HEK293 (cell line): Measurements from ENCODE around the gene UGGT1.
A peak's percentile ranks its signal among the peaks of the same experiment; 100 is the strongest.

Experiments
- CTCF ChIA-PET: fragments of 350-600 bp; formaldehyde crosslinking; extraction: SDS; loops from one replicate; lab custom pipeline; 2021; ENCODE audit warnings: antibody characterized with exemption; lab: Yijun Ruan, JAX
- POLR2A ChIA-PET: fragments of 300-600 bp; formaldehyde crosslinking; extraction: SDS; loops from one replicate; lab custom pipeline; 2020; ENCODE audit warnings: antibody characterized with exemption, inconsistent platforms; lab: Yijun Ruan, JAX
- H3K27ac ChIP-seq: fragments of 200-500 bp; sonication (Bioruptor generic); 2 replicates; pipeline ENCODE4 v1.5.1; 2014; ENCODE audit warnings: low read depth, low read length, control low read depth, inconsistent platforms; ENCODE audit errors: extremely low read depth
- H3K36me3 ChIP-seq, 2 experiments: fragments of 200-500 bp in 1 of 2; sonication (Bioruptor generic) in 1 of 2; 1 replicate in 1 of 2; 2 replicates in 1 of 2; pipeline ENCODE4 v1.5.1; 2014 to 2017; ENCODE audit warnings: inconsistent platforms in 2 of 2, low read length in 2 of 2; ENCODE audit not compliant: control insufficient read depth in 2 of 2, insufficient read depth in 1 of 2
- H3K4me1 ChIP-seq: fragments of 200-500 bp; sonication (Bioruptor generic); 2 replicates; pipeline ENCODE4 v1.5.1; 2014; ENCODE audit warnings: mild to moderate bottlenecking, low read length, inconsistent platforms; ENCODE audit not compliant: control insufficient read depth, insufficient read depth
- H3K4me3 ChIP-seq: 2 replicates; pipeline ENCODE4 v1.5.1; 2011; ENCODE audit warnings: low read depth, mild to moderate bottlenecking, control low read depth, low read length, moderate library complexity
- H3K9me3 ChIP-seq: fragments of 200-500 bp; sonication (Bioruptor generic); 2 replicates; pipeline ENCODE4 v1.5.1; 2014; ENCODE audit warnings: low read depth, low read length, inconsistent platforms; ENCODE audit not compliant: control insufficient read depth, insufficient read depth
- GLIS1 ChIP-seq: fragments of 450-650 bp; formaldehyde crosslinking; IDR thresholded peaks from 2 replicates; pipeline ENCODE4 v1.5.1; 2016; ENCODE audit warnings: missing biosample characterization, missing genetic modification characterization
- GLIS2 ChIP-seq: fragments of 450-650 bp; formaldehyde crosslinking; IDR thresholded peaks from 2 replicates; pipeline ENCODE4 v1.5.1; 2016; ENCODE audit warnings: missing biosample characterization, missing genetic modification characterization
- HOXA7 ChIP-seq: sonication (generic); formaldehyde crosslinking; IDR thresholded peaks from 2 replicates; pipeline ENCODE4 v1.8.1; 2022; ENCODE audit warnings: missing genetic modification reagents, borderline replicate concordance
- KLF8 ChIP-seq: fragments of 450-650 bp; formaldehyde crosslinking; IDR thresholded peaks from 2 replicates; pipeline ENCODE4 v1.5.1; 2016; ENCODE audit warnings: missing biosample characterization, missing genetic modification characterization
- SCRT1 ChIP-seq: fragments of 450-650 bp; formaldehyde crosslinking; IDR thresholded peaks from 2 replicates; pipeline ENCODE4 v1.5.1; 2016; ENCODE audit warnings: missing biosample characterization, missing genetic modification characterization, borderline replicate concordance
- YY2 ChIP-seq: fragments of 450-650 bp; formaldehyde crosslinking; IDR thresholded peaks from 2 replicates; pipeline ENCODE4 v1.5.1; 2016; ENCODE audit warnings: missing biosample characterization, missing genetic modification characterization
- ZBTB48 ChIP-seq: fragments of 450-650 bp; formaldehyde crosslinking; IDR thresholded peaks from 2 replicates; pipeline ENCODE4 v1.5.1; 2016; ENCODE audit warnings: missing biosample characterization, missing genetic modification characterization
- ZBTB8A ChIP-seq: fragments of 450-650 bp; formaldehyde crosslinking; IDR thresholded peaks from 2 replicates; pipeline ENCODE4 v1.5.1; 2016; ENCODE audit warnings: missing biosample characterization, missing genetic modification characterization
- ZNF214 ChIP-seq: fragments of 450-650 bp; formaldehyde crosslinking; IDR thresholded peaks from 2 replicates; pipeline ENCODE4 v1.5.1; 2017; ENCODE audit warnings: missing biosample characterization, mild to moderate bottlenecking, missing genetic modification characterization, borderline replicate concordance
- ZNF335 ChIP-seq: fragments of 450-650 bp; formaldehyde crosslinking; conservative IDR thresholded peaks from 2 replicates; pipeline ENCODE4 v1.5.1; 2016; ENCODE audit warnings: missing biosample characterization, missing genetic modification characterization
- ZNF341 ChIP-seq: fragments of 450-650 bp; formaldehyde crosslinking; IDR thresholded peaks from 2 replicates; pipeline ENCODE4; 2016; ENCODE audit warnings: low read depth, missing biosample characterization, missing genetic modification characterization
- ZNF391 ChIP-seq: fragments of 450-650 bp; formaldehyde crosslinking; IDR thresholded peaks from 2 replicates; pipeline ENCODE4 v1.5.1; 2016; ENCODE audit warnings: low read depth, missing biosample characterization, missing genetic modification characterization, borderline replicate concordance
- ZNF433 ChIP-seq: fragments of 450-650 bp; formaldehyde crosslinking; IDR thresholded peaks from 2 replicates; pipeline ENCODE4 v1.5.1; 2016; ENCODE audit warnings: missing biosample characterization, missing genetic modification characterization, low read depth
- ZNF600 ChIP-seq: fragments of 450-650 bp; formaldehyde crosslinking; IDR thresholded peaks from 2 replicates; pipeline ENCODE4 v1.5.1; 2016; ENCODE audit warnings: missing biosample characterization, missing genetic modification characterization
- ZNF654 ChIP-seq: fragments of 450-650 bp; formaldehyde crosslinking; IDR thresholded peaks from 2 replicates; pipeline ENCODE4 v1.5.1; 2016; ENCODE audit warnings: low read depth, missing biosample characterization, missing genetic modification characterization
- ZNF660 ChIP-seq: fragments of 450-650 bp; IDR thresholded peaks from 2 replicates; pipeline ENCODE4 v1.5.1; 2018; ENCODE audit warnings: missing biosample characterization, mild to moderate bottlenecking, missing genetic modification characterization
- ZNF785 ChIP-seq: fragments of 450-650 bp; formaldehyde crosslinking; IDR thresholded peaks from 2 replicates; pipeline ENCODE4 v1.5.1; 2016; ENCODE audit warnings: missing biosample characterization, missing genetic modification characterization
- ZXDB ChIP-seq: fragments of 450-650 bp; formaldehyde crosslinking; IDR thresholded peaks from 2 replicates; pipeline ENCODE4 v1.5.1; 2016; ENCODE audit warnings: missing biosample characterization, missing genetic modification characterization
- TF ChIP-seq, protein P1 (sequence below): fragments of 450-650 bp; formaldehyde crosslinking; IDR thresholded peaks from 2 replicates; pipeline ENCODE4 v1.5.1; 2016; ENCODE audit warnings: missing biosample characterization, missing genetic modification characterization
- TF ChIP-seq, protein P2 (sequence below): fragments of 450-650 bp; formaldehyde crosslinking; IDR thresholded peaks from 2 replicates; pipeline ENCODE4 v1.5.1; 2016; ENCODE audit warnings: missing biosample characterization, missing genetic modification characterization, borderline replicate concordance
- TF ChIP-seq, protein P3 (sequence below): fragments of 450-650 bp; IDR thresholded peaks from 2 replicates; pipeline ENCODE4 v1.5.1; 2018; ENCODE audit warnings: missing biosample characterization, missing genetic modification characterization
- TF ChIP-seq, protein P4 (sequence below): fragments of 450-650 bp; formaldehyde crosslinking; optimal IDR thresholded peaks from 2 replicates; pipeline ENCODE3; 2016; ENCODE audit warnings: missing biosample characterization, mild to moderate bottlenecking, missing genetic modification characterization

UGGT1 gene

DNA sequence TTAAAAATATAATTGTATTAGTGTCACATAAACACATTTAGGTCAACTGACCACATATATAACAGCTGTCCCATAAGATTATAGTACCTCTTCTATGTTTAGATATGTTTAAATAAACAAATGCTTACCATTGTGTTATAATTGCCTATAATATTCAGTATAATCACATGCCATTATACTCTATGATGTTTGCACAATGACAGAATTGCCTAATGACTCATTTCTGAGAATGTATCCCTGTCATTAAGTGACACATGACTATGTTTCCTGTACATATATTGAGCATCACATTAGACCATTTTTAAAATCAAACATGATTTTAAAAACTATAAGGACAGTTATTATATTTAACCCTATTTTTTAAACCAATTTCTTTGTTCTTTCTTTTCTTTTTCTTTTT lies 137.9 kb downstream of the UGGT1 start (continued):
- TF ChIP-seq, protein P1, sequence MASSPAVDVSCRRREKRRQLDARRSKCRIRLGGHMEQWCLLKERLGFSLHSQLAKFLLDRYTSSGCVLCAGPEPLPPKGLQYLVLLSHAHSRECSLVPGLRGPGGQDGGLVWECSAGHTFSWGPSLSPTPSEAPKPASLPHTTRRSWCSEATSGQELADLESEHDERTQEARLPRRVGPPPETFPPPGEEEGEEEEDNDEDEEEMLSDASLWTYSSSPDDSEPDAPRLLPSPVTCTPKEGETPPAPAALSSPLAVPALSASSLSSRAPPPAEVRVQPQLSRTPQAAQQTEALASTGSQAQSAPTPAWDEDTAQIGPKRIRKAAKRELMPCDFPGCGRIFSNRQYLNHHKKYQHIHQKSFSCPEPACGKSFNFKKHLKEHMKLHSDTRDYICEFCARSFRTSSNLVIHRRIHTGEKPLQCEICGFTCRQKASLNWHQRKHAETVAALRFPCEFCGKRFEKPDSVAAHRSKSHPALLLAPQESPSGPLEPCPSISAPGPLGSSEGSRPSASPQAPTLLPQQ, result no peak
- peak; percentile 55; the same call in 1 of the 2 replicates for TF ChIP-seq ZNF335 (tag by site-specific recombination)

DNA sequence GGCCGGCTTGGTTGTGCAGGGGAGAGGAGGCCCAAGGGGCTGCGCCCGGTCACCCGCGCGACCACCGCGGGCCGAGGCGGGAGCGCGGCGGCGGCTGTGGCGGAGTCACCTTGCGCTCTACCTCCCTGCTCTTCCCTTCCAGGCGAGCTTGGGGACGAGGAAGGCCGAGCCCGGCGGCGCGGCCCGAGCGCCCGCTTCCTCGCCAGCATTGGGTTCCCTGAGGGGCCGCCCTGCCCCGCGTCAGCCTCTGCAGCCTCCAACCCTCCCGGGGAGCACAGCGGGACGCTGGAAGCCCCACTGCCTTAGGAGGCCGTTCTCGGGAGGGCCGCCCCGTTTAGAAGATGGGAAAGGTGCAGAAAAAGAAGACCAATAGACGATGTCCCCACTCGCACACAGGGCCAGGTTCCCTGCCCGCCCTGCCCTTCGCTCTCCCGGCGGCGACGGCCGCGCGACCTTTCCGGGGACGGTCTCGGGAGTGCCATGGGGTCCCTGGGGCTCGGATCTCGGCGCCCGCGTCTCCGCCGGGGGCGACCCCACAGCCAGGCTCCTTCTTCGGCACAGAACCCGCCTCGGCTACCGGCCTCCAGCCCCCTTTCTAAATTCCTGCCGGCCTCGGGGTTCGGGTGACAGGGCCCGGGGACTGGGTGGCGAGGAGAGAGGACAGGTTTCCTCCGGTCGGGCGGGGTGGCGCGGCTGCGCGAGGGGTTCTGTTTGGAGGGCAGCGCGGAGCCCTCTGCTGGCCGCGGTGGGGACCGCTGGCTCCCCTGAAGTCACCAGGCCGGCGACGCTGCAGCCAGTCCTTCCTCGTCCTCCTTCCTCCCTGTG lies 142.2 kb downstream of the UGGT1 start:
- Histone ChIP-seq H3K4me3 (peak overlapping the region; percentile 61), H3K36me3 (no peaks in the 10 kb centered on the region; a peak in 1 of 3 replicates), H3K4me1 (no peaks in the 10 kb centered on the region; the same call in 1 of the 2 replicates), H3K27ac (peak overlapping the region; percentile 44; the same call in 1 of the 2 replicates), H3K9me3 (no peaks in the 10 kb centered on the region)
- CTCF ChIA-PET, result interaction anchor here (0.6 to 1.3 kb wide), 5 partner anchors 8 to 121 kb away, joined by 3 to 6 read pairs (median 3); no protein-coding TSS in a partner anchor
- POLR2A ChIA-PET, result no interaction called here
- TF ChIP-seq, protein P2, sequence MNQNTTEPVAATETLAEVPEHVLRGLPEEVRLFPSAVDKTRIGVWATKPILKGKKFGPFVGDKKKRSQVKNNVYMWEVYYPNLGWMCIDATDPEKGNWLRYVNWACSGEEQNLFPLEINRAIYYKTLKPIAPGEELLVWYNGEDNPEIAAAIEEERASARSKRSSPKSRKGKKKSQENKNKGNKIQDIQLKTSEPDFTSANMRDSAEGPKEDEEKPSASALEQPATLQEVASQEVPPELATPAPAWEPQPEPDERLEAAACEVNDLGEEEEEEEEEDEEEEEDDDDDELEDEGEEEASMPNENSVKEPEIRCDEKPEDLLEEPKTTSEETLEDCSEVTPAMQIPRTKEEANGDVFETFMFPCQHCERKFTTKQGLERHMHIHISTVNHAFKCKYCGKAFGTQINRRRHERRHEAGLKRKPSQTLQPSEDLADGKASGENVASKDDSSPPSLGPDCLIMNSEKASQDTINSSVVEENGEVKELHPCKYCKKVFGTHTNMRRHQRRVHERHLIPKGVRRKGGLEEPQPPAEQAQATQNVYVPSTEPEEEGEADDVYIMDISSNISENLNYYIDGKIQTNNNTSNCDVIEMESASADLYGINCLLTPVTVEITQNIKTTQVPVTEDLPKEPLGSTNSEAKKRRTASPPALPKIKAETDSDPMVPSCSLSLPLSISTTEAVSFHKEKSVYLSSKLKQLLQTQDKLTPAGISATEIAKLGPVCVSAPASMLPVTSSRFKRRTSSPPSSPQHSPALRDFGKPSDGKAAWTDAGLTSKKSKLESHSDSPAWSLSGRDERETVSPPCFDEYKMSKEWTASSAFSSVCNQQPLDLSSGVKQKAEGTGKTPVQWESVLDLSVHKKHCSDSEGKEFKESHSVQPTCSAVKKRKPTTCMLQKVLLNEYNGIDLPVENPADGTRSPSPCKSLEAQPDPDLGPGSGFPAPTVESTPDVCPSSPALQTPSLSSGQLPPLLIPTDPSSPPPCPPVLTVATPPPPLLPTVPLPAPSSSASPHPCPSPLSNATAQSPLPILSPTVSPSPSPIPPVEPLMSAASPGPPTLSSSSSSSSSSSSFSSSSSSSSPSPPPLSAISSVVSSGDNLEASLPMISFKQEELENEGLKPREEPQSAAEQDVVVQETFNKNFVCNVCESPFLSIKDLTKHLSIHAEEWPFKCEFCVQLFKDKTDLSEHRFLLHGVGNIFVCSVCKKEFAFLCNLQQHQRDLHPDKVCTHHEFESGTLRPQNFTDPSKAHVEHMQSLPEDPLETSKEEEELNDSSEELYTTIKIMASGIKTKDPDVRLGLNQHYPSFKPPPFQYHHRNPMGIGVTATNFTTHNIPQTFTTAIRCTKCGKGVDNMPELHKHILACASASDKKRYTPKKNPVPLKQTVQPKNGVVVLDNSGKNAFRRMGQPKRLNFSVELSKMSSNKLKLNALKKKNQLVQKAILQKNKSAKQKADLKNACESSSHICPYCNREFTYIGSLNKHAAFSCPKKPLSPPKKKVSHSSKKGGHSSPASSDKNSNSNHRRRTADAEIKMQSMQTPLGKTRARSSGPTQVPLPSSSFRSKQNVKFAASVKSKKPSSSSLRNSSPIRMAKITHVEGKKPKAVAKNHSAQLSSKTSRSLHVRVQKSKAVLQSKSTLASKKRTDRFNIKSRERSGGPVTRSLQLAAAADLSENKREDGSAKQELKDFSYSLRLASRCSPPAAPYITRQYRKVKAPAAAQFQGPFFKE (tag by site-specific recombination), result no peak
- TF ChIP-seq, protein P3, sequence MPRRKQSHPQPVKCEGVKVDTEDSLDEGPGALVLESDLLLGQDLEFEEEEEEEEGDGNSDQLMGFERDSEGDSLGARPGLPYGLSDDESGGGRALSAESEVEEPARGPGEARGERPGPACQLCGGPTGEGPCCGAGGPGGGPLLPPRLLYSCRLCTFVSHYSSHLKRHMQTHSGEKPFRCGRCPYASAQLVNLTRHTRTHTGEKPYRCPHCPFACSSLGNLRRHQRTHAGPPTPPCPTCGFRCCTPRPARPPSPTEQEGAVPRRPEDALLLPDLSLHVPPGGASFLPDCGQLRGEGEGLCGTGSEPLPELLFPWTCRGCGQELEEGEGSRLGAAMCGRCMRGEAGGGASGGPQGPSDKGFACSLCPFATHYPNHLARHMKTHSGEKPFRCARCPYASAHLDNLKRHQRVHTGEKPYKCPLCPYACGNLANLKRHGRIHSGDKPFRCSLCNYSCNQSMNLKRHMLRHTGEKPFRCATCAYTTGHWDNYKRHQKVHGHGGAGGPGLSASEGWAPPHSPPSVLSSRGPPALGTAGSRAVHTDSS (tag by site-specific recombination), result no peak; the same call in 1 of the 2 replicates
- TF ChIP-seq GLIS2 (tag by site-specific recombination) (peak; percentile 59), ZNF660 (0 out of 2 replicates have a peak, but pooled peaks have one; percentile 29), ZNF391 (0 out of 2 replicates have a peak, but pooled peaks have one; percentile 14), SCRT1 (no peak), YY2 (tag by site-specific recombination) (no peak), ZNF341 (tag by site-specific recombination) (peak; percentile 12; the same call in 1 of the 2 replicates), ZXDB (tag by site-specific recombination) (0 out of 2 replicates have a peak, but pooled peaks have one; percentile 33), ZNF433 (no peak), ZNF785 (no peak), ZNF600 (tag by site-specific recombination) (0 out of 2 replicates have a peak, but pooled peaks have one; percentile 13), GLIS1 (tag by site-specific recombination) (0 out of 2 replicates have a peak, but pooled peaks have one; percentile 26), ZBTB48 (tag by site-specific recombination) (0 out of 2 replicates have a peak, but pooled peaks have one; percentile 70), HOXA7 (CRISPR knock-in tag) (no peak), ZBTB8A (tag by site-specific recombination) (peak; percentile 24; the same call in 1 of the 2 replicates), ZNF335 (tag by site-specific recombination) (peak; percentile 81), KLF8 (tag by site-specific recombination) (peak; percentile 18; the same call in 1 of the 2 replicates), ZNF654 (tag by site-specific recombination) (peak; percentile 27), ZNF214 (tag by site-specific recombination) (no peak)
- TF ChIP-seq, protein P4, sequence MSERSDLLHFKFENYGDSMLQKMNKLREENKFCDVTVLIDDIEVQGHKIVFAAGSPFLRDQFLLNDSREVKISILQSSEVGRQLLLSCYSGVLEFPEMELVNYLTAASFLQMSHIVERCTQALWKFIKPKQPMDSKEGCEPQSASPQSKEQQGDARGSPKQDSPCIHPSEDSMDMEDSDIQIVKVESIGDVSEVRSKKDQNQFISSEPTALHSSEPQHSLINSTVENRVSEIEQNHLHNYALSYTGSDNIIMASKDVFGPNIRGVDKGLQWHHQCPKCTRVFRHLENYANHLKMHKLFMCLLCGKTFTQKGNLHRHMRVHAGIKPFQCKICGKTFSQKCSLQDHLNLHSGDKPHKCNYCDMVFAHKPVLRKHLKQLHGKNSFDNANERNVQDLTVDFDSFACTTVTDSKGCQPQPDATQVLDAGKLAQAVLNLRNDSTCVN, result peak; percentile 80
